ENCODE results near the gene SYNJ2. TPM values are rescaled to one million over a fixed set of nuclear protein-coding genes. Genes with fewer than 3 reads are reported as not detected.

Gene SYNJ2
- total RNA-seq, 1 donor from 2014 or later: 18.9 TPM

DNA sequence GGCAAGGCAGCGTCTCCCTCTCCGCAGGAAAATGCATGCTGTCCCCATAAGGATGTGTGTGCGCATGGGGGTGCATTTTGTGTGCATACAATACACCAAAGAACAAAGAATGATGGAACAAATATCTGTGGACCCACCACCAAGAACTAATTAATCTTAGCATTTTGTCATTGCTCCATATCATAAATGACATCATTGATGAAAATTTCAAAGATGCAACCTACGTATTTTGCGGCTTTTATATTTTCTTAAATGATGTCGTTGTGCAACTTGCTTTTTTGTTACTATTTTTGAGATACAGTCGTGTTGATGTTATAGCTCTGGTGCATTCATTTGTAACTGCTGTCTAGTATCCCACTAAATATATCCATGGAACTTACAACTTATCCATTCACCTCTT lies 96.7 kb downstream of the SYNJ2 start:
- peaks cover 26% of the 10 kb centered on the region for H3K36me3 Mint-ChIP-seq (ENCODE audit: insufficient read depth)
- no peak for DNase-seq (ENCODE audit: low spot score, unreplicated experiment)
- no peaks in the 10 kb centered on the region for H3K27me3 Mint-ChIP-seq
- TF ChIP-seq, protein P1, sequence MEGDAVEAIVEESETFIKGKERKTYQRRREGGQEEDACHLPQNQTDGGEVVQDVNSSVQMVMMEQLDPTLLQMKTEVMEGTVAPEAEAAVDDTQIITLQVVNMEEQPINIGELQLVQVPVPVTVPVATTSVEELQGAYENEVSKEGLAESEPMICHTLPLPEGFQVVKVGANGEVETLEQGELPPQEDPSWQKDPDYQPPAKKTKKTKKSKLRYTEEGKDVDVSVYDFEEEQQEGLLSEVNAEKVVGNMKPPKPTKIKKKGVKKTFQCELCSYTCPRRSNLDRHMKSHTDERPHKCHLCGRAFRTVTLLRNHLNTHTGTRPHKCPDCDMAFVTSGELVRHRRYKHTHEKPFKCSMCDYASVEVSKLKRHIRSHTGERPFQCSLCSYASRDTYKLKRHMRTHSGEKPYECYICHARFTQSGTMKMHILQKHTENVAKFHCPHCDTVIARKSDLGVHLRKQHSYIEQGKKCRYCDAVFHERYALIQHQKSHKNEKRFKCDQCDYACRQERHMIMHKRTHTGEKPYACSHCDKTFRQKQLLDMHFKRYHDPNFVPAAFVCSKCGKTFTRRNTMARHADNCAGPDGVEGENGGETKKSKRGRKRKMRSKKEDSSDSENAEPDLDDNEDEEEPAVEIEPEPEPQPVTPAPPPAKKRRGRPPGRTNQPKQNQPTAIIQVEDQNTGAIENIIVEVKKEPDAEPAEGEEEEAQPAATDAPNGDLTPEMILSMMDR (IDR thresholded peaks at IDR 0.05; ENCODE audit: unreplicated experiment): no peak
- H3K4me1 Mint-ChIP-seq (ENCODE audit: low read depth): no peaks in the 10 kb centered on the region
- H3K9me3 Mint-ChIP-seq (ENCODE audit: low read depth): no peaks in the 10 kb centered on the region
- H3K4me3 Mint-ChIP-seq (ENCODE audit: low read depth): no peak overlapping the region
- H3K27ac Mint-ChIP-seq: peak overlapping the region; percentile 50

GRCh38 chr6:158080849-158081656 lies 99.4 kb downstream of the SYNJ2 start:
- Mint-ChIP-seq H3K36me3 (ENCODE audit: insufficient read depth) (peaks cover 29% of the 10 kb centered on the region), H3K27me3 (no peaks in the 10 kb centered on the region), H3K4me3 (ENCODE audit: low read depth) (no peak overlapping the region), H3K27ac (no peak overlapping the region), H3K9me3 (ENCODE audit: low read depth) (no peaks in the 10 kb centered on the region), H3K4me1 (ENCODE audit: low read depth) (no peaks in the 10 kb centered on the region)
- no peak for DNase-seq (ENCODE audit: low spot score, unreplicated experiment)
- TF ChIP-seq, protein P1 (IDR thresholded peaks at IDR 0.05; ENCODE audit: unreplicated experiment): no peak

GRCh38 chr6:158081657-158081935 lies 99.9 kb downstream of the SYNJ2 start:
- H3K27ac Mint-ChIP-seq: no peak overlapping the region
- peaks cover 26% of the 10 kb centered on the region for H3K36me3 Mint-ChIP-seq (ENCODE audit: insufficient read depth)
- H3K4me1 Mint-ChIP-seq (ENCODE audit: low read depth): no peaks in the 10 kb centered on the region
- no peak overlapping the region for H3K4me3 Mint-ChIP-seq (ENCODE audit: low read depth)
- no peak for DNase-seq (ENCODE audit: low spot score, unreplicated experiment)
- TF ChIP-seq, protein P1 (IDR thresholded peaks at IDR 0.05; ENCODE audit: unreplicated experiment): no peak
- H3K9me3 Mint-ChIP-seq (ENCODE audit: low read depth): no peaks in the 10 kb centered on the region
- no peaks in the 10 kb centered on the region for H3K27me3 Mint-ChIP-seq

DNA sequence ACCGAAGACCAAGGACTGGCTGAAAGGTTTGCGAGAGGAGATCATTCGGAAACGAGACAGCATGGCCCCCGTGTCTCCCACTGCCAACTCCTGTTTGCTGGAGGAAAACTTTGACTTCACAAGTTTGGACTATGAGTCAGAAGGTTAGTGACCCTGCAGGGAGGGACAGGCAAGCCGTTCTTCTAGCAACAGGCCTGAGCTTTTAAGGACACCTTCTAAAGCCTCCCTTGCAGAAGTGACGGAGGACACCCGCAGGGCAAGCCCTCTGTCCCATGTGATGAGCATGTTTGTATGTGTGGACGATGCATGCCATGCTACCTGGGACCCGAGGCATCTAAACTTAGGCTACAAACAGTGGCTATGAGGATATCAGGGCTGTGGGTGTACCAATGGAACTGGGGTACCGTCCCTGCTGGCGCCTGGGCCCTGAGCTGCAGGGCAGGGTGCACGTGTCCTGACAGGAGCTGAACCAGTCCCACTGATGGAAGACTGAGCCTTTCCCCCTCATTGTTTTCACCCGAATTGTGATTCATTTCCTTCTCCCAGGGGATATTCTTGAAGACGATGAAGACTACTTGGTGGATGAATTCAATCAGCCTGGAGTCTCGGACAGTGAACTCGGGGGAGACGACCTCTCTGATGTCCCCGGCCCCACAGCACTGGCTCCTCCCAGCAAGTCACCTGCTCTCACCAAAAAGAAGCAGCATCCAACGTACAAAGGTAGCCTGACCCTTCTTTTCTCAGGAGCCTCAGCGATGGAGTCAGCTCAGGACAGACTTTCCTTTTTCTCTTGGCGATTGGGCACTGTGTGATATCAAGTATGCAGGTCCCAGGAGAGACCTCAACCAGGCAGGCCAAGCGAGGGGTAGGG lies 102.0 kb downstream of the SYNJ2 start:
- Mint-ChIP-seq H3K4me1 (ENCODE audit: low read depth) (no peaks in the 10 kb centered on the region), H3K27ac (peak overlapping the region; percentile 3), H3K9me3 (ENCODE audit: low read depth) (no peaks in the 10 kb centered on the region), H3K36me3 (ENCODE audit: insufficient read depth) (peaks cover 25% of the 10 kb centered on the region), H3K4me3 (ENCODE audit: low read depth) (no peak overlapping the region), H3K27me3 (no peaks in the 10 kb centered on the region)
- DNase-seq (ENCODE audit: low spot score, unreplicated experiment): no peak
- TF ChIP-seq, protein P1 (IDR thresholded peaks at IDR 0.05; ENCODE audit: unreplicated experiment): no peak

DNA sequence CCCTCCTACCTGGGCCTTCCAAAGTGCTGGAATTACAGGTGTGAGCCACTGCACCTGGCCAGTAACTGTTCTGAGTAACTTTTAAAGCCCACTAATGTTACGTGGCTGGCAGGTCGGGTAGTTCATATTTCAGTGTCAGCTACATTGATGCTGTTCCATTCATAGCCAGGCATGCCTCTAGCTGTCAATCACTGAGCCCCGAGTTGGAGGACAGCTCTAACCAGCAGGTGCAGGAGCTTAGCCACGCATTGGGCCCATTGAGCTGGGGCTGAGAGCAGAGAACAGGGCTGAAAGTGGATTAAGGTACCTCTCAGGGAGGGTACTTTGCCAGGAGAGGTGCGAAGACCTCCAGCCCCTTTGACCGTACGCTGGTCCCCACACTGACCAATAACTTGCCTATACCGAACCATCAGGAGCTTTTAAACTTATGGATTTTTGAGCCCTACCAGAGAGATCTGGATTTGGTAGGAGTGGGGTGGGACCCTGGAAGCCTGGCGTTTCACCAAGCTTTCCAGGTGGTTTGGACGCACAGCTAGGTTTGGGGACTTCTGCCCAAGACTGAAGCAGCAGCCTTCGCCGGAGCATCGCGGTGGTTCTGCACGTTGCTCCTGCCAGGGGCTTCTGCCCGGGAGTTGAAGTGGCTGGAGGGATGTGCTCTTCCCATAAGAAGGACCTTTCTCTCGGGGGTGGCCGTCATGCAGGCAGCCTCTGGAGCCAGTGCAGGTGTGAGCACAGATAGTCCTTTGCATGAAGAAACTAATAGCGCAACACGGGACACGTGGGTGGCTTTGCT lies 103.8 kb downstream of the SYNJ2 start:
- no peak overlapping the region for H3K4me3 Mint-ChIP-seq (ENCODE audit: low read depth)
- no peak for DNase-seq (ENCODE audit: low spot score, unreplicated experiment)
- H3K27ac Mint-ChIP-seq: no peak overlapping the region
- peaks cover 27% of the 10 kb centered on the region for H3K36me3 Mint-ChIP-seq (ENCODE audit: insufficient read depth)
- TF ChIP-seq, protein P1 (IDR thresholded peaks at IDR 0.05; ENCODE audit: unreplicated experiment): no peak
- H3K9me3 Mint-ChIP-seq (ENCODE audit: low read depth): no peaks in the 10 kb centered on the region
- H3K27me3 Mint-ChIP-seq: no peaks in the 10 kb centered on the region
- H3K4me1 Mint-ChIP-seq (ENCODE audit: low read depth): no peaks in the 10 kb centered on the region
